HEK293 (cell line): Measurements from ENCODE around the gene RNF182.

Experiments
- ATF2 ChIP-seq: fragments of 450-650 bp; formaldehyde crosslinking; IDR thresholded peaks from 2 replicates; pipeline ENCODE4 v1.5.1; 2016; ENCODE audit warnings: missing biosample characterization, missing genetic modification characterization, low read depth
- CTCF ChIP-seq: fragments of 450-650 bp; formaldehyde crosslinking; IDR thresholded peaks from 2 replicates; pipeline ENCODE4 v1.5.1; 2016; ENCODE audit warnings: missing biosample characterization, missing genetic modification characterization
- PRDM1 ChIP-seq: fragments of 450-650 bp; formaldehyde crosslinking; IDR thresholded peaks from 2 replicates; pipeline ENCODE4; 2016; ENCODE audit warnings: missing biosample characterization, missing genetic modification characterization
- PRDM10 ChIP-seq: fragments of 450-650 bp; formaldehyde crosslinking; IDR thresholded peaks from 2 replicates; pipeline ENCODE4 v1.5.1; 2016; ENCODE audit warnings: missing biosample characterization, missing genetic modification characterization
- SP2 ChIP-seq: fragments of 450-650 bp; formaldehyde crosslinking; IDR thresholded peaks from 2 replicates; pipeline ENCODE4 v1.5.1; 2016; ENCODE audit warnings: missing biosample characterization, missing genetic modification characterization
- TCF7L2 ChIP-seq: IDR thresholded peaks from 2 replicates; pipeline ENCODE4 v1.6.1; 2011; ENCODE audit warnings: low read depth, mild to moderate bottlenecking, inconsistent platforms, low read length, moderate library complexity, borderline replicate concordance
- ZNF121 ChIP-seq: fragments of 450-650 bp; formaldehyde crosslinking; IDR thresholded peaks from 2 replicates; pipeline ENCODE4 v1.5.1; 2016; ENCODE audit warnings: missing biosample characterization, missing genetic modification characterization
- ZNF292 ChIP-seq: fragments of 450-650 bp; formaldehyde crosslinking; IDR thresholded peaks from 2 replicates; pipeline ENCODE4 v1.5.1; 2016; ENCODE audit warnings: low read depth, missing biosample characterization, missing genetic modification characterization, borderline replicate concordance
- ZNF391 ChIP-seq: fragments of 450-650 bp; formaldehyde crosslinking; IDR thresholded peaks from 2 replicates; pipeline ENCODE4 v1.5.1; 2016; ENCODE audit warnings: low read depth, missing biosample characterization, missing genetic modification characterization, borderline replicate concordance
- TF ChIP-seq, protein P1 (sequence below): fragments of 450-650 bp; formaldehyde crosslinking; IDR thresholded peaks from 2 replicates; pipeline ENCODE4 v1.5.1; 2016; ENCODE audit warnings: missing biosample characterization, missing genetic modification characterization

DNA sequence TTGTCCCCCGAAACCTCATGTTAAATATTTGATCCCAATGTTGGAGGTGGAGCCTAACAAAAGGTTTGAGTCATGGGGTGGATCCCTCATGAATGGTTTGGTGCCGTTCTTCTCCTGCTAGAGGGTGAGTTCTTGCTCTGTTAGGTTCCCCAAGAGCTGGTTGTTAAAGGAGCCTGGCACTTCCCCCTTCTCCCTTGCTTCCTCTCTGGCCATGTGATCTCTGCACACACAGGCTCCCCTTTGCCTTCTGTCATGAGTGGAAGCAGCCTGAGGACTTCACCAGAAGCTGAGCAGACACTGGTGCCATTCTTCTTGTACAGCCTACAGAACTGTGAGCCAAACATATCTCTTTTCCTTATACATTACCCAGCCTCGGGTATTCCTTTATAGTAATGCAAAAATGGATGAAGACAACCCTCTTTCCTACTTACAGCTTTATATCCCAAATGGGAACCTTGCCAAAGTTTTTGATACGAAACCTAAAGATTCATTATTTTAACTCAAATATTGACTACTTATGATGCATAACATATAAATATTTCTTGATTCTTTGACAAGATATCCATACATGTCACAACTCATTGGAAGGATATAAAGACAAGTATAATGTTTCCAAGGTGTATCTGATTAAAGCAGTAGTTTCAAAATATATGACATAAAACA, 61.0 kb downstream of the RNF182 start:
- no peak for TF ChIP-seq TCF7L2
- TF ChIP-seq CTCF (tag by site-specific recombination), result no peak
- no peak for TF ChIP-seq ATF2 (tag by site-specific recombination)
- TF ChIP-seq SP2, result no peak
- TF ChIP-seq, protein P1, sequence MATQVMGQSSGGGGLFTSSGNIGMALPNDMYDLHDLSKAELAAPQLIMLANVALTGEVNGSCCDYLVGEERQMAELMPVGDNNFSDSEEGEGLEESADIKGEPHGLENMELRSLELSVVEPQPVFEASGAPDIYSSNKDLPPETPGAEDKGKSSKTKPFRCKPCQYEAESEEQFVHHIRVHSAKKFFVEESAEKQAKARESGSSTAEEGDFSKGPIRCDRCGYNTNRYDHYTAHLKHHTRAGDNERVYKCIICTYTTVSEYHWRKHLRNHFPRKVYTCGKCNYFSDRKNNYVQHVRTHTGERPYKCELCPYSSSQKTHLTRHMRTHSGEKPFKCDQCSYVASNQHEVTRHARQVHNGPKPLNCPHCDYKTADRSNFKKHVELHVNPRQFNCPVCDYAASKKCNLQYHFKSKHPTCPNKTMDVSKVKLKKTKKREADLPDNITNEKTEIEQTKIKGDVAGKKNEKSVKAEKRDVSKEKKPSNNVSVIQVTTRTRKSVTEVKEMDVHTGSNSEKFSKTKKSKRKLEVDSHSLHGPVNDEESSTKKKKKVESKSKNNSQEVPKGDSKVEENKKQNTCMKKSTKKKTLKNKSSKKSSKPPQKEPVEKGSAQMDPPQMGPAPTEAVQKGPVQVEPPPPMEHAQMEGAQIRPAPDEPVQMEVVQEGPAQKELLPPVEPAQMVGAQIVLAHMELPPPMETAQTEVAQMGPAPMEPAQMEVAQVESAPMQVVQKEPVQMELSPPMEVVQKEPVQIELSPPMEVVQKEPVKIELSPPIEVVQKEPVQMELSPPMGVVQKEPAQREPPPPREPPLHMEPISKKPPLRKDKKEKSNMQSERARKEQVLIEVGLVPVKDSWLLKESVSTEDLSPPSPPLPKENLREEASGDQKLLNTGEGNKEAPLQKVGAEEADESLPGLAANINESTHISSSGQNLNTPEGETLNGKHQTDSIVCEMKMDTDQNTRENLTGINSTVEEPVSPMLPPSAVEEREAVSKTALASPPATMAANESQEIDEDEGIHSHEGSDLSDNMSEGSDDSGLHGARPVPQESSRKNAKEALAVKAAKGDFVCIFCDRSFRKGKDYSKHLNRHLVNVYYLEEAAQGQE (tag by site-specific recombination), result no peak
- TF ChIP-seq ZNF121 (tag by site-specific recombination), result no peak
- TF ChIP-seq PRDM10 (tag by site-specific recombination), result no peak
- no peak for TF ChIP-seq ZNF391 (tag by site-specific recombination)
- TF ChIP-seq ZNF292, result no peak
- no peak for TF ChIP-seq PRDM1 (tag by site-specific recombination)
